ENCODE results near the gene GOLM1. TPM values are rescaled to one million over a fixed set of nuclear protein-coding genes. Genes with fewer than 3 reads are reported as not detected.

The GOLM1 gene
- total and polyA plus RNA-seq, 2 of the 8 experiments (the other 6 are each of a cell fraction or from before 2014, with no cell fraction given) = 45.9 to 88.9 TPM

DNA sequence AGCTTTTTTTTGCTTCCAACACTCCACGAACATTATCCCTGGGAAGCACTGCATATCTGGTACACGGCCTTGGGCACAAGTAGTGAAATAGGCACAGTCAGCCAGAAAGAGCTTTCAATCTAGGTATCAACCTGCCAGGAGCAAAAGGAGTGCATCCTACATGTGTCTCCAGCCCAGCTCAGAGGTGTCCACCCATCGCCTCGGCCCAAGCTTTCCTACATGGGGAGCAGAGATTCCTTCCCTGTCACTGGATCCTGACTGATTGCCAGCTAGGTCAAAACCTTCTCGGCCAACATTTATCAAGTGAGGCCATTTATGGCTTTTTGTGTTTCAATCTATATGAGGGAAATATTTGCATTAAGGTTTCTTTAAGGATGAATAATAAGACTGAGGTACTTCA lies 55.8 kb downstream of the GOLM1 start (continued):
- TF ChIP-seq, protein P1, sequence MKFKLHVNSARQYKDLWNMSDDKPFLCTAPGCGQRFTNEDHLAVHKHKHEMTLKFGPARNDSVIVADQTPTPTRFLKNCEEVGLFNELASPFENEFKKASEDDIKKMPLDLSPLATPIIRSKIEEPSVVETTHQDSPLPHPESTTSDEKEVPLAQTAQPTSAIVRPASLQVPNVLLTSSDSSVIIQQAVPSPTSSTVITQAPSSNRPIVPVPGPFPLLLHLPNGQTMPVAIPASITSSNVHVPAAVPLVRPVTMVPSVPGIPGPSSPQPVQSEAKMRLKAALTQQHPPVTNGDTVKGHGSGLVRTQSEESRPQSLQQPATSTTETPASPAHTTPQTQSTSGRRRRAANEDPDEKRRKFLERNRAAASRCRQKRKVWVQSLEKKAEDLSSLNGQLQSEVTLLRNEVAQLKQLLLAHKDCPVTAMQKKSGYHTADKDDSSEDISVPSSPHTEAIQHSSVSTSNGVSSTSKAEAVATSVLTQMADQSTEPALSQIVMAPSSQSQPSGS (IDR thresholded peaks at IDR 0.05; ENCODE audit: low read length) = no peak
